Measurements from ENCODE around the gene RNF150.

Gene RNF150

GRCh38 chr4:141021397-141022110, 111.7 kb downstream of the RNF150 start:
- no peak for DNase-seq

GRCh38 chr4:141020801-141021261, 112.4 kb downstream of the RNF150 start:
- no peak for DNase-seq

DNA sequence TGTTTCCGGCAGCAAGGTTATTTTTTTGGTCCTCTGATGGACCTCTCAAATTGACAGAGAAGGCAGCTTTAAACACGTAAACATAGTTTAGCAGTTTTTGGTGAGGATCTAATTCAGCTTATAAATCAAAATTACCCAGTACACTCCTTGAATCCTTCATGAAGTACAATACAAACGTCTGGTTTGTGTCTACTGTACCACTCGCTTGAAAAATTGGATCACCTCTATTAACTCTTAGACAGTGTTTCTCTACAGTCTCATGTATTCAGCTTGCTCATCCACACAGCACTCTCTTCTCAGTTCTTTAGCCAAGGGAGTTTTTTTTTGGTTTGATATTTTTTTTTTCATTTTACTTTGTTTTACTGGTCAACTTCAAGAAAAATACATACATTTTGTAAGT, 113.5 kb downstream of the RNF150 start:
- DNase-seq, result no peak

GRCh38 chr4:141016117-141016798, 117.0 kb downstream of the RNF150 start:
- DNase-seq, result peak; percentile 30

DNA sequence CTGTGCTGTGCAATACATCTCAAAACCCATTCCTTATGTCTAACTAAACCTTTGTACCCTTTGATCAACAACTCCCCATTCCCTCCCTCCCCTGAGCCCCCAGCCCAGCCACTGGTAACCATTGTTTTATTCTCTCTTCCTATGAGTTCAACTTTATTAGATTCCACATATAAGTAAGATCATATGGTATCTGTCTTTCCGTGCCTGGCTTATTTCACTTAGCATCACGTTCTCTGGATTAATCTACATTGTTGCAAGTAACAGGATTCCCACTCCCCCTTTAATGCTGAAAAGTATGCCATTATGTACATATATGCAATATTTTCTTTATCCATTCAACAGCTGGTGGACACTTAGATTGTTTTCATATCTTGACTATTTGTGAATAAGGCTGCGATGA, 119.4 kb downstream of the RNF150 start:
- no peak for DNase-seq

DNA sequence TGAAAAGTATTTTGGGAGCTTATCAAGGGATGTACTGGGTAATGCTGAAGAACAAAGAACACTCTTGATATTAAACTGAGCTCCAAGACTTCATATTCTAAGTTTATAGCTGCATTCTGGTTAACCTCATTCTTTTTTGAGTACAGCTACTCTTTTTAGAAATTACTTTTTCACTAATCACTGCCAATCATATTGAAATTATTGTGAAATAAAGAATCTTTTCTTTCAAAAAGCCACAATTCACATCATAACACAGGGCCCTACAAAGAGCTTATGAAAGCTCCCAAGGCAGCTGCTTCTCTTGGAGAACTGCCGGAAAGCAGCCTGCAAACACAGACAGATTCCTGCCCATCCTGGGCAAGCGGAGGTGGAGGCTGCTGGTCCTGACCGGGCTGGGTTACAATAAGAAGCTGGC, 121.4 kb downstream of the RNF150 start:
- no peak for DNase-seq

DNA sequence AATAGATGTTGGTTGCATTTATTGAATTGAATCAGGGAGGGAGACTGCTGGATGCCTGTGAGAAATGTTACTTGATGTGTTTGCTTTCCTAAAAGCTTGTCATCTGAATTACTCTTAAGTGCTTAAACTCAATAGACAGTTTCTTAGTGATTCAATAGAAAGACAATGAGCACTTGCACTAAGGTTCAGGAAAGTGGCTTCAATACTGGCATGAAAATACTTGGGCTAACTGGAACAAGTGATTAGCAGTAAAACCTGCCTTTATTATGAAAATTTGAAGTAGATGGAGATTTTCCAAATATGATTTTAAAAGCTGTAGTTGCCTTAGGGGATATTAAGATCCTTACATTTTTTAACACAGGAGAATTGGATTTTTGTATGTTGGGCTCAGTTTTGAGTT, 123.3 kb downstream of the RNF150 start:
- DNase-seq, result no peak

DNA sequence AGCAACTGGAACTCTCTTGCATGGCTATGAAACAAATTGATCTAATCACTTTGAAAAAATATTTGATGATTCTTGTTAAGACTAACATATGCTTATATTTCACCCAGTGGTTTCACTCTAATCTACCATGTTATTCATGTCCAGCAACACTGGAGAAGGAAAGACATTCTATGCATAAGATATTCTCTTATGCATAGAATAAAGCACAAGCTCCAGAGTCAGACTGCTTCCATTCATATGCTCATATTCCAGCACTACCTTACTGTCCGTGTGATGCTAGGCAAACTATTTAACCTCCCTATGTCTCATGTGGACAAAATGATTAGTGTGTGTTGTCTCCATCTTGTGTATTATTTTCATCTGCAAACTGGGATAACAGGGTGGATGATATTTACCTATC, 124.1 kb downstream of the RNF150 start:
- no peak for DNase-seq

DNA sequence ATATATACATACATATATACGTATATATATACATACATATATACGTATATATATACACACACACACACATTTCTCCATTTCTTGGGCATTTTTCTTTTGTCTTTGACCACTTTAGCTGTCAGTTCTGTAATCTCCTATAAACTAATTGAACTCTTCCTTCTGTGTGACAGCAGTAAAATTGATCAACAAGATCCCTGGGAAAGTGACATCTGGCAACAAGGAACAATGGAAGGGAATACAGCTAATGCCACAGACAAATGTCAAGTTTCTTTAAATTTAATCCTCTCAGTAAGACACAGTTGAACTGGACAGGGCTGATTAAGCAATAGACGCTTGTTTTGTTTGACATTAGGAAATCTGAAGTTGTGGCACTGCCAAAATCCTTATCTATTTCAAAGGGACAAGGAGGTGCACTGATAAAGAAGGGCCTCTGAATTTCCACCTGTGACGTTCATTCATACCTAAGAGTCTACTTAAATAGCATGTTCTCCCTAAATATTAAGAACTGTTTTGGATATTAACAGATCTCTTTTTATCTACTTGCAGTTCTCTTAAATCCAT, 126.9 kb downstream of the RNF150 start:
- DNase-seq, result no peak

GRCh38 chr4:141004823-141005222, 128.4 kb downstream of the RNF150 start:
- no peak for DNase-seq

GRCh38 chr4:141003193-141003592, 130.1 kb downstream of the RNF150 start:
- DNase-seq, result no peak

- DNase-seq, result no peak
Measured at GRCh38 chr4:141002323-141002805, 130.9 kb downstream of the RNF150 start.

DNA sequence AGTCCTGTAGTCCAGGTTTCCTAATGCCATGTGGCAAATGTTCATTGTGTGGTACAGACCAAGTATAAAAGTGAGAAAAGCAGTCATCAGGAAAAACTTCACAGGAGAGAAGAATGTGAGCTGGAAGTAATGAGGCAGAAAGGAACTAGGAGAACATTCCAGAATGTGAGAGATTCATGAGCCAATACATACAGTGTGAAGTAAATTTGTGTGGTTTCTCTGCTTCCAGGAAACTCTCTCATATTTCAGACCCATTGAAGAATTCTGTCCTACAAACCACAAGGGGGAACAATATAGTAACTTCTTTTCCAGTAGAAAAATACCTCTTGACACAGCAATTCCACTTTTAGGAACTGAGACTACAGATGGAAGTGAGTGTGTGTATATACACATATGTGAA, 136.5 kb downstream of the RNF150 start:
- no peak for DNase-seq

GRCh38 chr4:140995058-140995457, 138.2 kb downstream of the RNF150 start:
- no peak for DNase-seq

DNA sequence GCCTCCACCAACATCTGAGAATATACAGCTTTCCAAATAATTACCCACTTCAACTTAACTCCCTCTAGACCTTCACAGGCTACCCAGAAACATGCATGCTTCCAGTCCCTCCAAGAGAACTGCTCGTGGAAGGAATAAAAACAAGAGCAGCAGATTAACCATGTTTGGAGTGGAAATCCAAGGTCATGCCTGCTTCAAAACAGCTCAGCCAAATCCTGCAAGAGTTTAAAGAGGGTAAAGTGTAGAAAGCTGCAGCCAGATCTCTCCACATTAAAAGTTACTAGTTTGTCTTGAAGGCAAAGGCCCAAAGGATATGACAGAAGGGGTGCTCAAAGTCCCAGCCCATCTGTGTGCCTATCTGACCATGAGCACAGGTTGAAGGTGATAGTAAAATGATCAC, 139.3 kb downstream of the RNF150 start:
- DNase-seq, result no peak

GRCh38 chr4:140993370-140993769, 139.9 kb downstream of the RNF150 start:
- no peak for DNase-seq

DNA sequence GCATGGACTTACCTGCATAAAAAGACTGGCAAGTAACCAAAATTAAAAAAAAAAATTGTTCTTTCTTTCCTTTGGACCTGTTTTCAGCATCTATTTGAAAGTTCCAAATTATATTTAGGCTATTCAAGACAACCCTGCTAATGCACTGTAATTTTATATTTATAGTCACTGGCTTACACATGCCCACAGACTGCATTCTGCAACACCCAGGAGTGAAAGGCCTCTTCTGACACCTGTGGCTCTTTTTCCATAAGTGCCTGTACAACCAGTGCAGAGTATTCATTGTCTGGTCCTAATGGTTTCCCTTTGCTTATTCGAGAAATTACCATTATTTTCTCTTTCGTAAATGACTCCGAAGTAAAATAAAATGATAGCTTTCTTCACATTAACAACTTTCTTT, 143.3 kb downstream of the RNF150 start:
- DNase-seq, result no peak

DNA sequence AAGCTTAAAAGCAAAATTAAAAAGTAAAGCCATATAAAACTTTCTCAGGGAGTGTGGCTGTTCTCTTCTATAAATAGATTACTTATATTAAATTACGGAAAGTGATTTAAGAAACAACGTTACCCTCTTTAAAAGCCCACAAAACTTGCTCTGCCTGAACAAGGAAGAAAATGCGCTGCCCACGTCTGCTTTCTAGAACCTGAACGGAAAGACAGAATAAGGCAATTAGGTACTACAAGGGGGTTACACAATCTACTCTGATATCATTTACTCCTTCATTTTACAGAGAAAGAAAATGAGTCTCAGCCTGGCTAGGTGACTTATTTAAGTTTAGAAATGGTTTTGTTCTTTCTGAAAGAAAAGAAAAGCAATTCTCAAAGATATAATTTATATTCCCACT, 147.2 kb downstream of the RNF150 start:
- no peak for DNase-seq

GRCh38 chr4:140982613-140983340, 150.5 kb downstream of the RNF150 start:
- DNase-seq, result no peak

- no peak for DNase-seq
Measured at GRCh38 chr4:140980426-140981200, 152.7 kb downstream of the RNF150 start.

DNA sequence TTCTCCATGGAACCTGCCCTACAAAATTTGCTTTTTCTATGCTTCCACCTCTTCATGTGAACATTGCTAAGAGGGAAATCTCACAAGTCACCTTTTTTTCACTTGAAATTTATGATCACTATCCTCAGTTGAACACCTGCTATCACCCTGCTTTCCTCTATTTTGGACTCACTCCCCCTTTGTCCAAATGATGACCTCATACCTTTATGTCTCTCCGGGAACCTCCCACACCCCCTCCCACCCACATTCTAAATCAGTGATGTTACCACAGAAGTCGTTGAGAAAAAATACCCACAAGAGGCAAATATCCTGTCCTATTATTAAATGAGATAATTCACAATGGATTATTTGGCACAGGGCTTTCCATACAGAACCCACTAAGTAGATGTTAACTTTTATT, 156.5 kb downstream of the RNF150 start:
- no peak for DNase-seq

GRCh38 chr4:140971077-140971792, 162.0 kb downstream of the RNF150 start:
- DNase-seq, result no peak

Measured in NCI-H2029 (cell line).